ENCODE data around the gene GJB4. TPM values are rescaled to one million over a fixed set of nuclear protein-coding genes. Genes with fewer than 3 reads are reported as not detected.
A peak's percentile ranks its signal among the peaks of the same experiment; 100 is the strongest.
"Not testable (repeated sequence)": the region's sequence is repeated elsewhere in the genome, so short reads cannot be mapped to it uniquely, and the experiment has no call there.

The GJB4 gene
- total RNA-seq, 1 donor from 2014 or later = 1.3 TPM

GRCh38 chr1:34736692-34737091 lies 22.8 kb upstream of the GJB4 start:
- H3K27me3 ChIP-seq (ENCODE audit: control insufficient read depth, insufficient read depth, low read length) = peaks cover 5% of the 10 kb centered on the region
- H3K36me3 ChIP-seq (ENCODE audit: control insufficient read depth, insufficient read depth, low read length) = no peaks in the 10 kb centered on the region
- H3K4me3 ChIP-seq (ENCODE audit: low read depth, low read length) = no peak overlapping the region
- no peak for DNase-seq (ENCODE audit: low read depth)
- no peak for TF ChIP-seq CTCF (IDR thresholded peaks at IDR 0.05; ENCODE audit: insufficient read depth, low read length, poor library complexity, severe bottlenecking)

- not testable (repeated sequence) for H3K36me3 ChIP-seq (ENCODE audit: control insufficient read depth, insufficient read depth, low read length); H3K27me3 ChIP-seq (ENCODE audit: control insufficient read depth, insufficient read depth, low read length); DNase-seq (ENCODE audit: low read depth); H3K4me3 ChIP-seq (ENCODE audit: low read depth, low read length)
Measured at GRCh38 chr1:34737236-34737635, 22.3 kb upstream of the GJB4 start.

- DNase-seq (ENCODE audit: low read depth) = no peak
- Histone ChIP-seq H3K4me3 (ENCODE audit: low read depth, low read length) (no peak overlapping the region), H3K36me3 (ENCODE audit: control insufficient read depth, insufficient read depth, low read length) (no peaks in the 10 kb centered on the region), H3K27me3 (ENCODE audit: control insufficient read depth, insufficient read depth, low read length) (peaks cover 5% of the 10 kb centered on the region)
- no peak for TF ChIP-seq CTCF (IDR thresholded peaks at IDR 0.05; ENCODE audit: insufficient read depth, low read length, poor library complexity, severe bottlenecking)
Measured at GRCh38 chr1:34739613-34740012, 19.9 kb upstream of the GJB4 start.

- no peak overlapping the region for H3K4me3 ChIP-seq (ENCODE audit: low read depth, low read length)
- peaks cover 5% of the 10 kb centered on the region for H3K27me3 ChIP-seq (ENCODE audit: control insufficient read depth, insufficient read depth, low read length)
- H3K36me3 ChIP-seq (ENCODE audit: control insufficient read depth, insufficient read depth, low read length) = no peaks in the 10 kb centered on the region
- no peak for TF ChIP-seq CTCF (IDR thresholded peaks at IDR 0.05; ENCODE audit: insufficient read depth, low read length, poor library complexity, severe bottlenecking)
- DNase-seq (ENCODE audit: low read depth) = no peak
Measured at GRCh38 chr1:34740161-34740868, 19.2 kb upstream of the GJB4 start.

- H3K27me3 ChIP-seq (ENCODE audit: control insufficient read depth, insufficient read depth, low read length) = no peaks in the 10 kb centered on the region
- H3K36me3 ChIP-seq (ENCODE audit: control insufficient read depth, insufficient read depth, low read length) = no peaks in the 10 kb centered on the region
- TF ChIP-seq CTCF (IDR thresholded peaks at IDR 0.05; ENCODE audit: insufficient read depth, low read length, poor library complexity, severe bottlenecking) = peak; percentile 98
- no peak overlapping the region for H3K4me3 ChIP-seq (ENCODE audit: low read depth, low read length)
- DNase-seq (ENCODE audit: low read depth) = no peak
Measured at GRCh38 chr1:34742667-34743270, 16.8 kb upstream of the GJB4 start.

GRCh38 chr1:34743775-34744174 lies 15.8 kb upstream of the GJB4 start:
- Histone ChIP-seq H3K27me3 (ENCODE audit: control insufficient read depth, insufficient read depth, low read length) (no peaks in the 10 kb centered on the region), H3K4me3 (ENCODE audit: low read depth, low read length) (no peak overlapping the region)
- TF ChIP-seq CTCF (IDR thresholded peaks at IDR 0.05; ENCODE audit: insufficient read depth, low read length, poor library complexity, severe bottlenecking) = no peak

More at GRCh38 chr1:34743775-34744174, 15.8 kb upstream of the GJB4 start:
- H3K36me3 ChIP-seq (ENCODE audit: control insufficient read depth, insufficient read depth, low read length) = no peaks in the 10 kb centered on the region
- no peak for DNase-seq (ENCODE audit: low read depth)

Data from kidney epithelial cell (primary cell).